Psoas muscle (tissue), 8 donors: ENCODE data around the gene SLC25A43. TPM values are rescaled to one million over a fixed set of nuclear protein-coding genes. Genes with fewer than 3 reads are reported as not detected.

ENCODE experiments used
- ATAC-seq, 4 donors: fragments of 200-7000 bp; cut with Tn5 transposase; one replicate each; pipeline ENCODE4 v1.9.1; 2020; ENCODE audit warnings: moderate library complexity in 3 of 4, mild to moderate bottlenecking in 2 of 4
- DNase-seq, 2 donors: peaks; one replicate each; pipeline ENCODE4 v3.0.0-alpha.2; 2020
- H3K27ac ChIP-seq: fragments of 200-600 bp; one replicate; pipeline ENCODE4 v1.8.0; 2022
- H3K27me3 ChIP-seq, 3 donors: fragments of 200-600 bp in 1 of 3; one replicate each; pipeline versions ENCODE4 v1.6.1 to v1.8.0; 2013 to 2022; ENCODE audit warnings: low read length in 2 of 3, mild to moderate bottlenecking in 2 of 3, moderate library complexity in 1 of 3; ENCODE audit not compliant: insufficient read depth in 3 of 3
- H3K36me3 ChIP-seq, 2 donors: fragments of 200-600 bp in 1 of 2; one replicate each; pipeline versions ENCODE4 v1.6.1 to v1.8.0; 2013 to 2022; ENCODE audit warnings: low read depth in 1 of 2, mild to moderate bottlenecking in 1 of 2, moderate library complexity in 1 of 2; ENCODE audit not compliant: insufficient read depth in 1 of 2
- H3K4me1 ChIP-seq: fragments of 200-600 bp; one replicate; pipeline ENCODE4 v1.8.0; 2022
- H3K4me3 ChIP-seq: fragments of 200-600 bp; one replicate; pipeline ENCODE4 v1.8.0; 2022; ENCODE audit warnings: mild to moderate bottlenecking
- H3K9me3 ChIP-seq: fragments of 200-600 bp; one replicate; pipeline ENCODE4 v1.8.0; 2022
- CTCF ChIP-seq: fragments of 200-600 bp; IDR thresholded peaks from one replicate; pipeline ENCODE4 v1.8.0; 2022; ENCODE audit warnings: antibody characterized with exemption
- WGBS, 3 donors: extraction: QIAGEN DNeasy Blood & Tissue Kit; methylation state at CpG; one replicate each; pipeline versions ENCODE4 v1.1.6 to v1.1.7; 2013; 5-methylcytosine and 5-hydroxymethylcytosine counted together
- intact Hi-C, 2 donors: fragments of 100-400 bp; cut with DNase I; formaldehyde crosslinking; loops; one replicate each; pipeline versions ENCODE4 v1.11.0 to v1.14.2; 2022
- polyA plus RNA-seq, 3 donors: library from polyadenylated mRNA; stranded (reverse); fragments of 200-250 nt; gene quantifications; one replicate each; pipeline ENCODE4 v1.2.3, GENCODE V29; 2013
- total RNA-seq, 4 donors: library from RNA; stranded (reverse); fragmentation: NEBNext Ultra II Directional in 2 of 4; extraction: Animal tissue kit (Norgen Biotek cat#: 25700) in 2 of 4; gene quantifications; one replicate each; pipeline versions ENCODE4 v1.2.1 to v1.2.4, GENCODE V29; 2021 to 2023
- donor health status: healthy with polysubstance abuse.
- donor health status: DM: no; HTN: no; CAD: no; lungs with moderate emphysema.
- donor health status: Bipolar disorder and iron deficiency.
- donor health status: healthy.
- donor health status: DM: yes; HTN: yes; CAD: no.
- donor health status: DM: no; HTN: no; CAD: no.
- donor health status: DM: no; HTN: no; CAD: no.
- donor health status: DM: yes; HTN: yes; CAD: no.

The SLC25A43 gene
- total and polyA plus RNA-seq, 7 donors: 1.1 to 2.9 (median 1.6) TPM

GRCh38 chrX:119421016-119421705 lies 22.0 kb downstream of the SLC25A43 start:
- 87 to 90% (median 88%) methylated on average over 7 of the region's 7 CpGs for WGBS, 3 donors
- ATAC-seq (no peak), DNase-seq (no peak)
- Histone ChIP-seq H3K27me3 (no peaks in the 10 kb centered on the region), H3K4me1 (no peaks in the 10 kb centered on the region), H3K36me3 (no peaks in the 10 kb centered on the region), H3K4me3 (no peak overlapping the region), H3K27ac (no peak overlapping the region), H3K9me3 (no peaks in the 10 kb centered on the region)
- TF ChIP-seq CTCF: no peak
- intact Hi-C loops: no loop called here

GRCh38 chrX:119423631-119424030 lies 24.5 kb downstream of the SLC25A43 start:
- WGBS, 3 donors: 87 to 96% (median 96%) methylated on average over 7 to 14 of the region's 14 CpGs
- no peak for ATAC-seq
- Histone ChIP-seq H3K36me3 (no peaks in the 10 kb centered on the region), H3K27me3 (no peaks in the 10 kb centered on the region), H3K27ac (no peak overlapping the region), H3K4me3 (no peak overlapping the region), H3K4me1 (no peaks in the 10 kb centered on the region), H3K9me3 (no peaks in the 10 kb centered on the region)
- no peak for TF ChIP-seq CTCF
- intact Hi-C loops: no loop called here
- no peak for DNase-seq

- 62 to 84% (median 68%) methylated on average over 6 of the region's 6 CpGs for WGBS, 3 donors
- TF ChIP-seq CTCF: no peak
These were observed 25.9 kb downstream of the SLC25A43 start for GRCh38 chrX:119424999-119425398.

GRCh38 chrX:119427024-119427794 lies 28.1 kb downstream of the SLC25A43 start:
- intact Hi-C loops: no loop called here
- Histone ChIP-seq H3K9me3 (no peaks in the 10 kb centered on the region), H3K4me3 (no peak overlapping the region), H3K4me1 (no peaks in the 10 kb centered on the region), H3K27ac (no peak overlapping the region), H3K27me3 (no peaks in the 10 kb centered on the region), H3K36me3 (no peaks in the 10 kb centered on the region)
- ATAC-seq (no peak), DNase-seq (no peak)
- no peak for TF ChIP-seq CTCF
- WGBS, 3 donors: 65 to 73% (median 68%) methylated on average over 9 of the region's 9 CpGs

More at GRCh38 chrX:119424999-119425398, 25.9 kb downstream of the SLC25A43 start:
- ATAC-seq: no peak
- no peak overlapping the region for H3K27ac ChIP-seq
- H3K36me3 ChIP-seq: no peaks in the 10 kb centered on the region
- no peak overlapping the region for H3K4me3 ChIP-seq
- intact Hi-C loops: no loop called here
- no peaks in the 10 kb centered on the region for H3K27me3 ChIP-seq
- no peak for DNase-seq
- H3K4me1 ChIP-seq: no peaks in the 10 kb centered on the region
- no peaks in the 10 kb centered on the region for H3K9me3 ChIP-seq
